Activated CD8-positive, alpha-beta memory T cell treated with anti-CD3 and anti-CD28 coated beads, Interleukin-2, amount 50 U/mL, for 48 hours (primary cell): ENCODE data around the gene SLC5A6.
A peak's percentile ranks its signal among the peaks of the same experiment; 100 is the strongest.

Experiments
- DNase-seq: peaks from one replicate; pipeline ENCODE4 v3.0.0-alpha.2; 2020

Gene SLC5A6

DNA sequence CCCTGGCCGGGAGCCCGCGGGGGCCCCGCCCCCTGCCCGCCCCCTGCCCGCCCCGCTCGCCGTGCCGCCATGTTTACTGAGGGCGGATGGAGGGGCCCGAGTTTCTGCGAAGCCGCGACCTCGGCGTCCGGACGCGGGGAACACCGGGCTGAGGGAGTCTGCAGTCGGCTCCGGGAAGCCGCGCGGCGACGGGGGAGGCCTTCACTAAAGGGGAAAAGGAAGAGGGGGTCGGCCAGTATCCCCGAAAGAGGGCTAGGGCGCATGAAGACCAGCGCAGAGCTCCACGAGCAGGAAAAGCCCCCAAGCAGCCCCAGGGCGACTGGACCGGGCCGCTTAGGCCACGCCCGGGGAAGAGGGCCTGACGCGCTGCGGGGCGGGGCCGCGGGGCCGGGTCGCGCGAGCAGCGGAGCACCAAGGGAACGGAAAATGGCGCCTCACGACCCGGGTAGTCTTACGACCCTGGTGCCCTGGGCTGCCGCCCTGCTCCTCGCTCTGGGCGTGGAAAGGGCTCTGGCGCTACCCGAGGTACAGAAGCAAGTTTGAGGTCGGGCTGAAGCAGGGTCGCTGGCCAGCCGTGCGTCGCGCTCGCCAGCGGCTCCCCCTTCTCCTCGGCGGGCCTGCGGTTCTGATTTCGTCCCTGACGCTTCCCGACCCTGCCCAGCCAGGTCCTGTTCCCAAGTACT, at the start of gene SLC5A6, which contains the start of gene ATRAID:
Gene SLC5A6, minus strand, starts transcription at position 326 of the 683 bp plus-strand sequence. CDS start 4,618 bp downstream, outside the sequence.
Gene ATRAID, plus strand, starts transcription at position 99 of the 683 bp plus-strand sequence. Its CDS starts 328 bp downstream, at position 427.
- DNase-seq = peak; percentile 93

- DNase-seq = no peak
Measured at GRCh38 chr2:27261241-27261925, 49.3 kb upstream of the SLC5A6 start.

DNA sequence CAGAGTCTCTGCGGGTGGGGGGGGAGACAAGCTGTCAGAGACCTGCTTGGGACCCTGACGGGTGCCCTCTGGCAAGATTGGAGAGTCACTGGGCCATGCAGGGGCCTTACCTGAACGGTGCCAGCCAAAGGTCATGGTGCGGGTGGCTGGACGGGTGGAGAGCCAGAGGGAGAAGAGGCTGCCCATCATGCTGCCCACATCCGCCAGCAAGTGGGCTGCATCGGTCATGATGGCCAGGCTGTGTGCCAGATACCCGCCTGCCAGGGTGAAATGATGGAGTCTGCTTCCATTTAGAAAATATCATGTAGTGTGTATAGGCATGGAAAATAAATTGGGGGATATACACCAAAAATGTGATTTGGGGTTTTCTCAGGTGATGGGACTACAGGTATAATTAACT, 46.0 kb upstream of the SLC5A6 start:
- no peak for DNase-seq

DNA sequence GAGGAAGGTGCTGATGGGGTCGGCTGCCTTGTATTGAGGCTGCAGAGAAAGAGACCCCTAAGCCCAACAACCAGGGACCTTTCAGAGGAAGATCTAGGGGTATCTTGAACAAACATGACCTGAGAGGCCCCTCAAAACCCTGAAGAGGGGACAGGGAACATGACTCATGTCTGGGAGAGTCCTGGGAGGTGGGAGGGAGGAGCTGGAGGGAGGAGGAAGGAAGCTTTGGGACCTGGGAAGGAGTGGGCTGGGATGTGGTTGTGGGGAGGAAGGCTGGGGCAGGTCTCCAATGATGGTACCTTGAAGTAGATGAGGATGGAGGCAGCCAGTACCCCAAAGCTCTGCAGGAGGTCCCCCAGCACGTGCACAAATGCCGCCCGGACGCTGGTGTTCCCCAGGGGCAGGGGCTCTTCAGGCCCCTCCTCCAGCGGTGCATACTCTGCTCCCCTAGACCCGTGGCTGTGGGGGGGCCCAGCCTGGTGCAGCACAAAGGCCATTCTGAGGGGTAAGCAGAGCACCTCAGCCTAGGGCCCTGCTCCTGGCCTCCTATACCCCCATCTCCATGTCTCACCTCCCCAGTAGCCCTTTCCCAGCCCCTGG, 44.9 kb upstream of the SLC5A6 start:
- DNase-seq = no peak

DNA sequence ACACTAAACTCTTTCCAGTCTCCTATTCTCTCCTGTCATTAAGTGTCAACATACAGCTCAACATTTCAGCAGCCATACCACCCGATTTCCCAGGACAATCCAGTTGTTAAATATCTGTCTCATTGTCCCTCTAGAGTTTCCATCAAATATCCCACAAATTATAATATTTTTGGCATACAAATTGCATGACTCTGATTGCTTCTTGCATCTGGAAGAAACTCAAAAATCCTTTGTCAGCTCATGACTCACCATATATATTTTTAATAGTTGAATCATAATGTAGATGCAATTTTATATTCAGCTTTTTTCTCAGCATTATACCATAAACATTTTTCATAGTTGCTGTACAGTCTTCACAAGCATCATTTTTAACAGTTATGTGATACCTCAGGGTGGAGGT, 43.6 kb upstream of the SLC5A6 start:
- DNase-seq = no peak

GRCh38 chr2:27255187-27255586, 43.1 kb upstream of the SLC5A6 start:
- DNase-seq = no peak

DNA sequence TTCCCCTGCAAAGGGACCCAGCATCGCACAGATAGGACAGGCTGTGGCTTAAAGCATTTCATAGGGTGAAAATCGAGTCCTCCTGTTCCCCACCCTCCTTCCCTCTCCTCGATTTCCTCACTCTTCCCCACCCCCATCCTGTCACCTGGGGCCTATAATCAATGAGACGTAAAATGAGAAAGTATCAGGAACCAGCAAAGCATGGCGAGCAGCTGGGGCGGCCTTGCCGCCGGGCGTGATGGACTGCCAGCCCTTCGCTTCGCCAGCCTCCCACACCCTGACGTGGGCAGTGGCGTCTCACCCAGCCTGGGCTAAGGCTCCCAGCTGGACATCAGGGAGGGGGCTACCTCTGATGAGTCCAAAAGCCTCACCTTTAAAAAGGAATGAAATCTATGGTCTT, 39.7 kb upstream of the SLC5A6 start:
- DNase-seq = no peak

- no peak for DNase-seq
Measured at GRCh38 chr2:27250652-27251379, 38.7 kb upstream of the SLC5A6 start.

DNA sequence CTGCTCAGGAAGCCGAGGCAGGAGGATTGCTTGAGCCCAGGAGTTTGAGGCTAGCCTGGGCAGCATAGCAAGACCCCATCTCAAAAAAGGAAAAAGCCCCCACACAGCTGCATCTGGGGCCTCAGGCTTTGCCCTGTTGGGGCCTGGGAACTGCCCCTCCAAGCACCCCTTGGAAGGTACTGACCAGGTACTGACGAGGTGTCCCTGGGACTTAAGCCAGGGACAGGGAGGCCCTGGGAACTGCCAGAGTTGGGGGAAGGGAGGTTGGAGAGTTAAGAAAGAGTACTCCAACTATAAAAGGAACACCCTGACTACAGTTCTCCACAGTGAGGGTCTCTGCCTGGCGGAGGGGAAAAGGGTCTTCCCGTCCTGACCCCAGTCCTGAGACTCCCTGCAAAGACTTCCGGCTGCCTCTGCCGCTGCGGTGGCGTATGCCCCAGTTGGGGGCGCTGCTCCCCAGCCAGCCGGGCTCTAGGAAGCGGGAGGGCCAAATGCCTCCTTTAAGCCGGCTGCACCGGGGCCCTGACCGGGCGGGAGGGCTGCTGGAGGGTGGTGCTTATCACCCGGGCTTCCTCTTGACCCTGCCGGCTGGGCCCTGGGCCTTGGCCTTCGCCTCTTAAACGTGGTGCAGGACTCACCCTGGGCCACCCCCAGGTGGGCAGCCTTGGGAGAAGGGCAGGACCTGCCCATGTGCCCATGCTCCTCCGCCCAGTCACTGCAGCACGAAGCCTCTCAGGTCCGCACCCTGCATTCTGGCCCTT, 38.0 kb upstream of the SLC5A6 start:
- peak; percentile 86 for DNase-seq

DNA sequence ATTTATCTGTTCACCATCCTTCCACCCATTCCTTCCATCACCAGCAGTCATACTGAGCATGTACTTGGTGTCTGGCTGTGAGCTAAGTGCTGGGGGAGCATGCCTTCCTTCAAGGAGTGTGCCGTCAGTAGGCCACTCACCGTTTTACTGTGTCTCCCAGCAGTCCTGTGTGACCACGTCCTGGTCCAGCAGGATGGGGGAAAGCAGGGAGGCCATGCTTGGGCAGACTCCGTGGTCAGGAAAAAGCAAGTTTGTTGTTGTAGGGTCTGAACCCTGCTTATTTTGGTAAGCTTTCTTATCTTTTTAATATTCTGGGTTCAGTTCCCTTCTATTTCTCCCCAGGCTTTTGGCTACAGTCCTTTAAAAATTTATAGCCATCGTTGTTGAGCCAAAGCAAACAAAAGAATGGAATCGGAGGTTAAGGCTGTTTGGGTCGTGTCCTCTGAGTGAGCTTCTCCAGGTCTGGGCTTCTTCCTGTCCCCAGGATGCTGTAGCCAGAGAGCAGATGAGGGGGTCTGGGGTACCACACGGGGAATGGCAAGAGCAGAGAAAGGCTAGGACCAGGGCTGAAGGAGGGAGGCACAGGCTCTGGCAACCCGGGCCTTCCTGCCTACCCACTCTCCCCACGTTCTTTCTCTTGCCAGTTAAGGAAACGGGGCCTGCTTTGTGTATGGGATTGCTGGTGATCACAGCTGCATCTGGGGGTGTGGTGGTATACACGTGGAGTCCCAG, 37.3 kb upstream of the SLC5A6 start:
- DNase-seq = no peak

DNA sequence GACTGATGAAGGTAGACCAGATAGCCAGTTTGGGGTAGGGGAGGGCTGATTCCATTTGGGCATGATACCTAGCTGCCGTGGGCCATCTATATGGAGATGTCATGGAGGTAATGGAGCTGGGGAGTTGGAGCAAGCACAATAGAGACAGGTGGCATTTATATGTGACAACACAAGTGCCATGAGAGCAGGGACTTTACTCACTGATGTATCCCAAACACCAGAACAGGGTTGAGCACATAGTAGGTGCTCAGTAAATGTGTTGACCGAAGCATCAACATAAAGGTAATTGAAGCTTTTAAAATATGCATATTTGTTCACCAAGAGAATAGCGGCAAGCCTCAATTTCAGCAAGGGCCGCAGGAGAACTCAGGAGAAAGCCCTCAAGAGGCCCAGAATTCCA, 35.8 kb upstream of the SLC5A6 start:
- no peak for DNase-seq

- DNase-seq = no peak
Measured at GRCh38 chr2:27245626-27246025, 33.6 kb upstream of the SLC5A6 start.

GRCh38 chr2:27245116-27245515, 33.0 kb upstream of the SLC5A6 start:
- no peak for DNase-seq

- DNase-seq = no peak
Measured at GRCh38 chr2:27243391-27244130, 31.5 kb upstream of the SLC5A6 start.

DNA sequence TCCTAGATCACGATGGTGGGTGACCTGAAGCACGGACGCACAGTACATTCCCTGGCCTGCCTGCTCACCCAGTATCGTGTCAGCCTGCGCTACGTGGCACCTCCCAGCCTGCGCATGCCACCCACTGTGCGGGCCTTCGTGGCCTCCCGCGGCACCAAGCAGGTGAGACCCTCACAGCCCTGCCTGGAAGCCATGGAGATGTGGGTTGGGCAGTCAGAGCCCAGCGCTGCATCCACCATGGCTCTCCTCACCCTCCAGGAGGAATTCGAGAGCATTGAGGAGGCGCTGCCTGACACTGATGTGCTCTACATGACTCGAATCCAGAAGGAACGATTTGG, 30.5 kb upstream of the SLC5A6 start:
- DNase-seq = no peak

DNA sequence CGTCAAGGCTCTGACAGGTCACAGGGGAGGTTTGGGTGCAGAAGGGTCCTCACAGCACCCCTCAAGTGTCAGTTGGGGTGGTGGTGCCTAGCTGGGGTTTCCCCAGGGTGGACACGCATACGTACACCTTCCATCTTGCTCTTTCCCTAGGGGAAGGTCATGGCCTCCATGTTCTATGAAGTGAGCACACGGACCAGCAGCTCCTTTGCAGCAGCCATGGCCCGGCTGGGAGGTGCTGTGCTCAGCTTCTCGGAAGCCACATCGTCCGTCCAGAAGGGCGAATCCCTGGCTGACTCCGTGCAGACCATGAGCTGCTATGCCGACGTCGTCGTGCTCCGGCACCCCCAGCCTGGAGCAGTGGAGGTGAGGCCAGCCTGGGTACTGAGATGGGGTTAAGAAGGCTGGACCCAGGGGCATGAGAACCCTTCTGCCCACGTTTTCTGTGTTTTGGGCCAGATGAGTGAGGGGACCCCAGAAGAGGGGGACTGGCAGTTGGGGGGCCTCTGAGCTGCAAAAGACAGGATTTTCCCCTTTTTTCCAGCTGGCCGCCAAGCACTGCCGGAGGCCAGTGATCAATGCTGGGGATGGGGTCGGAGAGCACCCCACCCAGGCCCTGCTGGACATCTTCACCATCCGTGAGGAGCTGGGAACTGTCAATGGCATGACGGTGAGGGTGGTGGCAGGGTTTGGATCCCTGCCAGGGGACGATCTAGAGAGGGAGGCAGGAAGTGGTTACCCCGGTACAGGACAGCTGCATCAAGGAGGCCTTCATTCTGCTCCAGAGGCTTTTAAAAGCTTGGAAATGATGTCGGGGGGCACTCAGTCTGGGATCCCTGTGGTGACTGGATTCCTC, 29.9 kb upstream of the SLC5A6 start:
- DNase-seq = no peak

GRCh38 chr2:27240406-27240805, 28.3 kb upstream of the SLC5A6 start:
- DNase-seq = no peak

- DNase-seq = no peak
Measured at GRCh38 chr2:27238976-27239375, 26.9 kb upstream of the SLC5A6 start.

- DNase-seq = no peak
Measured at GRCh38 chr2:27237341-27237945, 25.4 kb upstream of the SLC5A6 start.

DNA sequence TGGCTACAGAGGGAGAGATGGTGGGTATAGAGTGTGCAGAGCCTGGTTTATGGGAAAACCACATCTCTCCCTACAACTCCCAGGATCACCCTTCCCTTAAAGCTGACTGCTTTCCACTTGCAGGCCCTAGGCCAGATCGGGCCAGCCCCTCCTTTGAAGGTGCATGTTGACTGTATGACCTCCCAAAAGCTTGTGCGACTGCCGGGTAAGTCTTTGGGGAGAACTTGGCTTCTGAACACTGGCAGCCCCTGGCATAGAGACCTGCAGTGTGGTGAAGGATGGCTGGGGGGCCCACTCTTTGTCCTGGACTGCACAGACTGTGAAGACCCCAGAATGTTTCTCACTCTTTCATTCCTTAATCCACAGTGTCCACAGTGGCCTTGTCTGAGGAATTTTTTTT, 24.6 kb upstream of the SLC5A6 start:
- no peak for DNase-seq
